NCI-H1105 (cell line): ENCODE results near the gene FAM107A.
A peak's percentile ranks its signal among the peaks of the same experiment; 100 is the strongest.

Experiments
- DNase-seq: peaks from one replicate; lab custom pipeline; 2025; lab: John Stamatoyannopoulos, UW

The FAM107A gene

GRCh38 chr3:58591517-58592510, 14.6 kb upstream of the FAM107A start:
- DNase-seq, result no peak

- no peak for DNase-seq
These were observed 10.9 kb upstream of the FAM107A start for GRCh38 chr3:58588030-58588614.

- no peak for DNase-seq
These were observed 9.6 kb upstream of the FAM107A start for GRCh38 chr3:58586776-58587192.

- DNase-seq, result no peak
These were observed 8.8 kb upstream of the FAM107A start for GRCh38 chr3:58585994-58586393.

- DNase-seq, result peak; percentile 33
These were observed 8.0 kb upstream of the FAM107A start for GRCh38 chr3:58585005-58585786.

GRCh38 chr3:58584690-58585004, 7.5 kb upstream of the FAM107A start:
- no peak for DNase-seq

- DNase-seq, result no peak
These were observed 4.3 kb upstream of the FAM107A start for GRCh38 chr3:58581328-58582091.

GRCh38 chr3:58580826-58581327, 3.7 kb upstream of the FAM107A start:
- no peak for DNase-seq

- DNase-seq, result no peak
These were observed 1.7 kb upstream of the FAM107A start for GRCh38 chr3:58578873-58579272.

- no peak for DNase-seq
These were observed 475 bp downstream of the FAM107A start for GRCh38 chr3:58576716-58577115.

GRCh38 chr3:58575971-58576652, 1.1 kb downstream of the FAM107A start:
- no peak for DNase-seq

- DNase-seq, result no peak
These were observed 2.5 kb downstream of the FAM107A start for GRCh38 chr3:58574682-58575081.

- DNase-seq, result no peak
These were observed 3.1 kb downstream of the FAM107A start for GRCh38 chr3:58574106-58574505.

- DNase-seq, result no peak
These were observed 3.6 kb downstream of the FAM107A start for GRCh38 chr3:58573640-58574039.

- DNase-seq, result no peak
These were observed 4.5 kb downstream of the FAM107A start for GRCh38 chr3:58572634-58573230.

- DNase-seq, result no peak
These were observed 5.1 kb downstream of the FAM107A start for GRCh38 chr3:58572013-58572633.

- DNase-seq, result no peak
These were observed 6.3 kb downstream of the FAM107A start for GRCh38 chr3:58570851-58571250.

GRCh38 chr3:58569287-58570001, 7.7 kb downstream of the FAM107A start:
- no peak for DNase-seq

- DNase-seq, result no peak
These were observed 8.5 kb downstream of the FAM107A start for GRCh38 chr3:58568572-58569286.
